Hematopoietic multipotent progenitor cell (in vitro differentiated cells): Measurements from ENCODE around the gene PCDH12. TPM values are rescaled to one million over a fixed set of nuclear protein-coding genes. Genes with fewer than 3 reads are reported as not detected.
"Not testable (repeated sequence)": the region's sequence is repeated elsewhere in the genome, so short reads cannot be mapped to it uniquely, and the experiment has no call there.

Experiments
- DNase-seq, 3 donors: peaks; one replicate each; pipeline ENCODE4 v3.0.0-alpha.2; 2011 to 2015; ENCODE audit warnings: low read depth in 2 of 3, low spot score in 2 of 3
- total RNA-seq: library from RNA; depleted of rRNA; stranded (reverse); fragments of >200 nt; gene quantifications from one replicate; pipeline ENCODE4 v1.2.3, GENCODE V29; 2012

The PCDH12 gene
- total RNA-seq, 1 donor: 0.54 TPM

DNA sequence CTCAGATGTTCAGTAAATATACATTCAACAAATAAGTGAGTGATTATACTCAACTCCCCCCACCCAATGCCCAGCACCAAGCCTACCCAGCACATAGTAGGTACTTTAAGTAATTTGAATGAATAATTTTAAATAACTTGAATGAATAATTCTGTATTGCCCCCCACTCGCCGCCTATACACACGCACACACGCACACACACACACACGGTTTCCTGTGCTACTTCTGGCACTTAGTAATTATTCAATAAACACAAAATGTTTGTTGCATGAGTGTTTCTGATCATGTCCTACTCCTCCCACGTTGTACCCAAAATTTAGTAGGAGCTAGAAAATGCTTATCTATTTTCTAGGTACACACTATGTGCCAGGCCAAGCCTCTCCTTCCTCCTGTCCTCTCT lies 16.2 kb downstream of the PCDH12 start:
- no peak for DNase-seq

DNA sequence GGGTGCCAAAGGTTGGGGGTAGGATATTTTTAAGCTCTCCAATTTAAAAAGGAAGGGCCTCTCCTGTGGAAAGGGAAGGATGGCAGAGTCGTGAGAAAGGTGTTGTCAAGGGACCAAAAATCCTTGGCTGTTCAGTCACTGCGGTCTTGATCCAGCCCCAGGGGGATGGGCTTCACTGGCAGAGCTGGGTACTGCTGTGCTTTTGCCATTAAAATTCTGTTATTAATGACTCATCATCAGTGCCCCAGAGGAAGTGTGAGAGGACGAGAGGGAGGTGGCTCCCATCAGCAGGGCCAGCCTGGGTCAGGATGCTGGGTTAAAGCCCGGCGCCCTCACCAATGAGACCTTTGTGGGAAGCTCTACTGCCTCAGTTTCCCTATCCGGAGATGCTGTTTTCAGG lies 16.7 kb downstream of the PCDH12 start:
- DNase-seq: peak in 1 of 3 donors; percentile 22

DNA sequence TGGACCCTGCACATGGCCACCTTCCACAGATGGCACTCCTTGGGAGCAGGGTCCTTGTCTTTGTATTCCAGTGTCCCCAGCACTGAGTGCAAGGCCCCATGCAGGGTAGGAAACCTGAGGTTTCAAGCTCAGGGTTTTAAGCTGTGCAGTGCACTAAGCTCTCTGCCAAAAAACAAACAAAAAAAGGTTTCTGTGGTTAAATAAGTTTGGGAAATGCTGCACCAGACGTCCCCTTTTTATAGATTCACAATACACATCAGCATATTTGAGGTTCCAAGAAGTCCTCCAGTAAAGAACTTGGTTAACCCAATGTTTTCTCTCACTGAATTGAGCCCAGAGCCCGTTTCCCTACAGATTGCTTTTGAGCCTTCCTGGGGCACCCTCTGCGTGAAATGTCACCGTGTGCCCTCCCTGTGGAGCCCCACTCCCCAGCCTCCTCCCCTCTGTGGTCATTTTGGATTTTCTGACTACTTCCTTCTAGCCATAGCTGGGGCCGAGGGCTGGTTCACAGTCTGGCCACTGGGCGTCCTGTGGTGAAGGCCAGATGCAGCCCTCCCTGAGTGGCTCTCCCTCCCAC lies 17.2 kb downstream of the PCDH12 start:
- DNase-seq: no peak

DNA sequence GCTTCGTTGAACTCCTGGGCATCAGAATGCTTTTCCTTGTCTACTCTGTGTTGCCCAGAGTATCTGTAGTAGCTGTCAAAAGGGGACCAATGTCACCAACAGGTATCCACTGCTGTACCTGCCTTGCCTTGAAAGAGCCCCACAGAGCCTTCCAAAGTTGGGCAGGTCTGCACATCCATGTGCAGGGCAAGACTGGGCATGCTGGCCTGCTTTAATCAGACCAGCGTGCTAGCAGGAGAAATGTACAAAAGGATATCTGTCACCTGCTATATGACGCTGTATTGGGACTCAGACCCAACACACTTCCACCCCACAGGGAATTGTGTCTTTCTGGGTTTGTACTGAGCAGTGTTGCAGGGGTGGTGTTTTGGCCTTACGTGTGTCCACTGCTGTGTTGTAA lies 22.5 kb downstream of the PCDH12 start:
- no peak for DNase-seq

DNA sequence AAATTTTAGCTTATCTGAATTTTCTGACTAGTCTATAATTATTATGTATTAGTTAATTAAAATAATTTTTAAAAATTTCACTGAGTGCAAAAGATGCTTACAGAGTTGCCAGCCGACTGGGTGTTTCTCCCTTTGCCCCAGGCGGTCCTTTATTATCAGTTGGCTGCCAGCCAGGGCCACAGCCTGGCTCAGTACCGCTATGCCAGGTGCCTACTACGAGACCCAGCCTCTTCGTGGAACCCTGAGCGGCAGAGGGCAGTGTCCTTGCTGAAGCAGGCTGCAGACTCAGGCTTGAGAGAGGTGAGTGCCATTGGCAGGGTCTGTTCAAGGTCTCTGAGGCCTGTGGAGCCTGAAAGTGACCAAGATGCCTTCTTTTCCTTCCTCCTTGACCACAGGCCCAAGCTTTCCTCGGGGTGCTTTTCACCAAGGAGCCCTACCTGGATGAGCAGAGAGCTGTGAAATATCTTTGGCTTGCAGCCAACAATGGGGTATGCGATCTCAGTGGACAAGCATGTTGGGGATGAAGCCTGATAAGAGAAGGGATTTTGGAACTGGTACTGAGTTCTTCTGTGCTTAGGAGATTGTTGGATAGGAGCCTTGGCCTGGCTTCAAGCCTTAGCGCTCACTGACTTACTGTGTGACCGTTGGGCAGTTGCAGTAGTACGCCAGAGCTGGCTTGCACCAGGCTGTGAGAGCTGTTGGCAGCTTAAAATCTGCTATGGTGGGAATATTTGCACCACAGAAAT lies 23.7 kb downstream of the PCDH12 start:
- DNase-seq: no peak

DNA sequence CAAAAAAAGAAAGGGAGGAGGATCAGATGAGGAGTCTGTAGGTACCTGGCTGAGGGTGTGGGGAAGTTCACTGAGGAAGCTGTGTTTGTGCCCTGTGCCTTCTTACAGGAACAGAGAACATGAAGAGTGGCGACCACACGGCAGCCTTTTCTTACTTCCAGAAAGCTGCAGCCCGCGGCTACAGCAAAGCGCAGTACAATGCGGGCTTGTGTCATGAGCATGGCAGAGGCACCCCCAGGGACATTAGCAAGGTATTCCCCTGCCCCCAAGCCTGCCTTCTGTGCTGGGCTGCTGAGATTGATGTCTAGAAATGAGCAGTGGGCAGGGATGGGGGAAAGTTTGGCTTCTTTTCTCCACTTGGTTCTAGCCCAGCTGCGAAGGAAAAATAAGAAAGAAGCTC lies 24.9 kb downstream of the PCDH12 start:
- DNase-seq: no peak

DNA sequence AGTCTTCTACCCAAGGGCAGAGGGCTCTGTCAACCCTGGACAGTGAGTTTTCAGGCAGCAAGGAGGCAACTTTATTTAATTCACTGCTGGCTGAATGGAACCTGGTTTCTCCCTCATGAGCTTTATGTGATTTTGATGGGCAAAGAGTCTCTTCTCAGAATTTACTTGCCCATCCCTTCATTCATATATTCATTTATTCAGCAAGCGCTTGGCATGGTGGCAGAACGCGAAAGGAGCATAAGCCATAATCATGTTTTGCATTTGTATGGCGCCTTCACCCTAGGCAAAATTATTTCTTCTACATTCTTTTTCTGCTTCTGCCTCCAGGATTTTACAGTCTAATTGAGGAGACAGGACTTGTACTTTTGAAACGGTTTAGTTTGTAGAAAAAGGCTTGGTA lies 26.3 kb downstream of the PCDH12 start:
- no peak for DNase-seq

DNA sequence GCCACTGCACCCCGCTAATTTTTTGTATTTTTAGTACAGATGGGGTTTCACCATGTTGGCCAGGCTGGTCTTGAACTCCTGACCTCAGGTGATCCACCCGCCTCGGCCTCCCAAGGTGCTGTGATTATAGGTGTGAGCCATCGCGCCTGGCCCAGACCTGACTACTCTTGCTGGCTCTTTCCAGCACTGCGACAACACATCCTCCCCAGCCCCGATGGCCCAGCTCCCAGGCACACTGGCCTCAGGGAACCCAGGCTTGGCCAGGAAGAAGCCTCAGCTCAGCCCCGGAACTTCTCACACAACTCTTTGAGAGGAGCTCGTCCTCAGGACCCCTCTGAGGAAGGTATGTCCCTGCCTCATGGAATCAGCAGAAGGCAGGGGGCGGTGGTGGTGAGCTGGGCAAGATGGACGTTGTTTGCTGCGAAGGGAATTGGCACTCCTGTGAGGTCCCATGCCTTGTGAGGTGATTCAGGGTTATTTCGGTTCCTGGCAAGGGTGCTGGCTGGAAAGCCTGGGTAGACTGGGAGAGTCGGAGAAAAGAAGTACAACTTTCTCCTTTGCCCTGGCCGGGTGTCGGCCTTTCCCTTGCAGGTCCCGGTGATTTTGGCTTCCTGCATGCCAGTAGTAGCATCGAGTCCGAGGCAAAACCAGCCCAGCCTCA lies 28.5 kb downstream of the PCDH12 start:
- no peak for DNase-seq

DNA sequence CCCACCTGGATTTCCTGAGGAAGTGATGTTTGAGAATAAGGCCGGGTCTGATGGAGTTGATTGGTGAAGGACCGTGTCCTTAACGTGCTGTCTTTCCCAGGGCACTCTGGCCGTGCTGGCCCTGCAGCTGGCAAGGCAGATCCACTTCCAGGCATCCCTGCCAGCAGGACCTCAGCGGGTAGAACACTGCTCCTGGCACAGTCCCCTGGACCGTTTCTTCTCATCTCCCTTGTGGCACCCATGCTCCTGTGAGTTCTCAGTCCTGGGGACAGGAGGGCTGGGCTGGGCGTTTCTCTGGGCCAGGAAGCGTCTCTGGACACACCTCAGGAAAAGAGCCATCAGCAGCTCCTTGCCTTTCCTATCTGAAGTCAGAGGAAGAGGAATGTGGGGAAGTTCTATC lies 30.0 kb downstream of the PCDH12 start:
- DNase-seq: no peak

DNA sequence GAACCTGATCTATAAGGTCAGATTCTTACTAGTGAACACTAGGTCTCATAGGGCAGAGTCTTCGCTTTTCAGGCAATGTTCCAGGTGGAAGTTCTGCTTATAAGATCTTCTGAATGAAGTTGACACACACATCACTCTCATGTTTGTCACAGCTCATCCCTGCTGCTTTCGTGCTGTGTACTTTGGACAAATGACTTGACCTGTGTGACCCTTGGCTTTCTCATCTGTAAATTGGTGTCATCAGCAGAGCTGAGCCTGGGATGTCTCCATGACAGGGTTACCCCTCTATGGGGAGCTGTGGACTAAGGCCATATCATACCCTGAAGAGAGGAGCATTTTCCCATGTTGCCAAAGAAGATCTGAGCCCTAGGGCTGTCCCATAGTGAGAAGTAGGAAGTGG lies 31.6 kb downstream of the PCDH12 start:
- DNase-seq: no peak

DNA sequence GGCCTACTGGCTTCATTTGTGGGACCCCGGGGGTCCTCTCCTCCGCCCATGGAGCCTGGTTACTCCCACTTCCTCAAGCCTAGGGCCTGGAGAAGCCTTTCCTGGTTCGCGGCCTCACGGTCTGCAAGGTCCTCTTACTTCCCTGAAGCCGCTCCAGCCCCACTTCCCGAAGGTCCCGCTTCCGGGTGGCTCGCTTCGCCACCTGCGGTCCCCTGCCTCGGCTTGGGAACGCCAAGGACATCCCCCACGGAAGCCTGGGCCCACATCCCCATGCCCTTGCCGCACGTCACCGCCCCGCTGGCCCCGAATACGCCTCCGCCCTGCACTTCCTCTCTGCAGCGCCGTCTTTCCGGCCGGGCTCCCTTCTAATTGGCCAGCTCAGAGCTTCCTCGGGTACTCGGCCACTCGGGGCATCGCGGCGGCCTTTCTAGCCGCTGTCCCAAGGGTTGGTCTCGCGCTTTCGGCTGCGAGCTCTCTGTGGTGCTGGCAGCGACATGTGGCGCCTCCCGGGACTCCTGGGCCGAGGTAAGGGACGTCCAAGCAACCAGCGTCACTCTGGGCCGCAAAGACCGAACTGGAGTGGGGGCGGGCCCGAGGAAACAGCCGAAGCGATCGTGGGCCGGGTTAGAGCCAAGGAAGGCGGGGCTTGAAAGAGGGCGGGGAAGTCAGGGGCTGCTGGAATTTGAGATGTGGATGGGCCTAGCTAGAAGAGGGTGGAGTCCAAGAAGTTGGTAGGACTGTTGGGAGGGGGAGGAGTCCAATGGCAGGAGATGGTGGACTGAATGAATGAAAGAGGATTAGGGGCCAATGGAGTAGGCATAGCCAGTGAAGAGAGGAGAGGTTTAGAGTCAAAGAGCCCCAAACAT lies 34.3 kb downstream of the PCDH12 start, which contains the start of gene DELE1:
TSS of gene DELE1 (plus strand) at position 424 of the 866 bp plus-strand sequence. CDS start at position 495, 71 bp downstream.
- peak; percentile 69 to 95 (median 92) for DNase-seq

DNA sequence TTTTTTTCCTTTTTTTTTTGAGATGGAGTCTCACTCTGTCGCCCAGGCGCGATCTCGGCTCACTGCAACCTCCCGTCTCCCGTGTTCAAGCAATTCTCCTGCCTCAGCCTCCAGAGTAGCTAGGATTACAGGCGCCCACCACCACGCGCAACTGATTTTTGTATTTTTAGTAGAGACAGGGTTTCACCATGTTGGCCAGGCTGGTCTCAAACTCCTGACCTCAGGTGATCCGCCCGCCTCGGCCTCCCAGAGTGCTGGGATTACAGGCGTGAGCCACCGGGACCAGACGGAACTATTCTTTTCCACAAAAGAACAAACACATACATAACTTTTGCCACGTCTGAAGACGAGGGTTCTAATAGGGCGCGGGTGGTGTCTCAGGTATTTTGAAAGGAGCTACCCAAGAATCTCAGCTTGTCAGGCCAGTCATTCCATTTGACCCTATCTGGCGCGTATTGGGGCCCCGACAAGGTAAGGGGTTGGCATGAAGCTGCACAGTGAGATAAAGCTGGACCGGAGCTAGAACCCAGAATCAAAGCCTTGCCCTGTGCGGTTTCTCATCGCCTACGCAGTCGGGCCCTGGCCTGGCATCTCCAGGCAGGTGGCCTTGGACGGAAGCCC lies 35.1 kb downstream of the PCDH12 start:
- DNase-seq: not testable (repeated sequence)

DNA sequence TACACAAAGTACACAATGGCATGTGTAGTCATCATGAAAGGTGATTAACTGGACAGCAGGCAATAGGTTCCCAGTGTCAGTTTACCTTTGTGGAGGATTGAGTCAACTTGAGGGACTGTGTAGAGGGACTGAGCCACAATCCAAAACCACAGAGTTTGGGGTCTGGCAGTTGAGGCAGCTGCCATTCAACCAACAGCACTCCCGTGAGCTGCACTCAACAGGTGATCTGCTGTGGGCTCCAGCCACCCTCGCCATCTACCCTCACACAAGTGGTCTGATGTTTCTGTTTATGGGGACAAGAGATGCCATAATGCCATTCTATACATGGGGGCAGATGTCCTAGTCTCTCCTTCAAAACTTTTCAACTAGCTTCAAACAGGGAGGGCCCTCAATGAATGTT lies 37.2 kb downstream of the PCDH12 start:
- no peak for DNase-seq

DNA sequence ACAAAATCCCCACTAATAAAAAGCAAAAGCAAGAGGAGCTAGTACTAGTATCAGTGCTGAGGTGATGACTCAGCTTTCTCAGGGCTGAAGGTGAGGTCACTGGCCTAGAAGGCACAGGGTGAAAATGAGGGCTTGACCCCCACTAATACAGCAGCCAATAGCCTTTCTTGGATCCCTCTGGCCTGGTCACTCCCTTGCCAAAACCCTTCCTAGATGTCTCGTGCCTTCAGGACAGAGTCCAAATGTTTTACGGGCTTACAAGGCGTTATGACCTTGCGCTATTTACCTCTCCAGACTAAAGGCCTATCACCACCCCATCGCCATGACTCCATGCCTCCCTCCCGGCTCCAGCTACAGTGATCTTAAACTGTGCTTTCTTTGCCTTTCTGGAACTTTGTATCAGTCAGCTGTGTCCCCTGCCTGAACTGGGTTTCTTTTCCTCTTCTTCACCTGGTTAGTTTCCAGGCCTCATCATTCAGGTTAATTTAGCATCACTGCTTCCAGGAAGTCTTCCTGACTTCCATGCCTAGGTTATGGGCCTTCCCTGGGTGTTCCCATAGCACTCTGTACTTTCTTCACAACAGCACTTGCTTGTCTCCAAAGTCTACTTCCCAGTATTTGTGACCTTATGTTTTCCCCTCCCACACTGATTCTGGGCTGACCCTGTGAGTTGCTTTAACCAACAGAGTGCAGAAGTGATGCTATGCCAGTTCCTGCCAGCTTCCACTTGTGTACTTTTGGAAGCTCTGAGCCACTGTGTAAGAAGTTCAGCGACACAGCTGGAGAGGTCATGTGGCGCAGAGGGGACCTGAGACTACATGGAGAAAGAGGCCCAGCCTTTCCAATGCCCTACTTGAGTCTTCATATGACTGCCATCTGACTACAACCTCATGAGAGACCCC lies 38.5 kb downstream of the PCDH12 start:
- DNase-seq: no peak

DNA sequence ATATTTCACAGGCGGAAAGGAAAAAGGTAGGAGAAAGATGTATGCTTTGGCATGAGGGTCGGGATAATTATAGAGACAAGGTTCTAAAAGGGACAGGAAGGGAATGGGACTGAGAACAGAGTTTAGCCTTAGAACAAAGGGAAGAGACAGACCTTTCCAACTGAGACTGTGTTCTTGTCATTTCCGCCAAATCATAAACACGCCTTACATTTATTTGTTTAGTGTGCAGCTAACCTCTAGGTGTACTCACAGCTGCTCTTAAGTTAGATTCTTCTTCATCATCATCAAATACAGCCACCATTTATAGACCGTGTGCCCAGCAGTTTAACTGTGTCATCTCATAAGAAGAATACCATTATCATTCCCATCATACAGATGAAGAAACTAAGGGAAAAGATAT lies 40.2 kb downstream of the PCDH12 start:
- no peak for DNase-seq

DNA sequence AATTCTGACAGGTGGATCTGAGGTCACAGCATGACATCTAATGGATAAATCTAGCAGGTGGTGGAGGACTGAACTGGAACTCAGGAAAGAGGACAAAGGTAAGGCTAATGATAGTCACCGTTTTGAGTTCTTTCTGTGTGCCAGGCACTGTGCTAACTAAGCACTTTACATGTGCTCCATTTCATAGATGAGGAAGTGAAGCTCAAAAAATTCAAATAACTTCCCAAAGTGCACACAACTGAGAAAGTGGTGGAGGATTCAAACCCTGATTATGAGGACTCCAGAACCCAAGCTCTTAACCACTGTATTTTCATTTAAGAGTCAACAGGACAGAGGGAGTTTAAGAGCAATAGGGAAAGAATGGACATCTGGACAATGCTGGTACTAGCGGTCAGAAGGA lies 41.5 kb downstream of the PCDH12 start:
- no peak for DNase-seq

DNA sequence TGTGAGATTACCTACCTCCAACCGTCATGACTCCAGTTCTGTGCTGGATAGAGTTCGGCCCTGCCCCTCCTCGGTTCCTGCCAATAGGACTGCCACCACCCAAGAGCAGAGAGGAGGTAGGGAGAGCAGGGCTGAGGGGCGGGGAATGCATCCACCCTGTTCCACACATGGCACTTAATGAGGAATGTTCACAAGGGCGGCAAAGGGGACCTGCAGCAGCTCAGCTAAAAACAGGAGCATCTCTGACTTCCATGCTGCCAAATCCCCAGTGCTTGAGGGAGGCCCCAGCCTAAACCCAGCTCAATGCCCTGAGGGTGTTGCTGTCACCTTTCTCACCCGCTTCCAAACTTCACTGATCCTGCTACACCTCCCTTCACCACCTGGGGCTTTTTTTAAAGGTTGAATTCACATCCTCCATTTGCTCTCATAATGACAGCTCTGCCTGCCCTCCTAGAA lies 42.1 kb downstream of the PCDH12 start:
- DNase-seq: no peak

DNA sequence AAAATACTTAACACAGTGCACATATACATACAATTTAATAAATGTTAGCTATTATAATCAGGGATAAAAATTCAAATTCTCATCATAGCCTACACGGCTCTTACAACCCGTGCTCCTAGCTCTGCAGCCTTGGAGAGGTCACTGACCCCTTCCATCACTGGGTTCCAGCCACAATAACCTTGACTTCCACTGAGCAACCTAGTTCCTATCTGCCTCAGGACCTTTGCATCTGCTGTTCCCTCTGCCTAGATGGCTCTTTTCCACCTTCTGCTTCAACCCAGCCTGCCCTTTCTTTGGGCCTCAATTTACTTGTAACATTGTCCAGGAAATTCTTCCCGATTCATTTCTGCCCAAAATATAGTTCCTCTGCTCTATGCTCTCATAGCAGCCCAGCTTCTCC lies 43.2 kb downstream of the PCDH12 start:
- DNase-seq: no peak

DNA sequence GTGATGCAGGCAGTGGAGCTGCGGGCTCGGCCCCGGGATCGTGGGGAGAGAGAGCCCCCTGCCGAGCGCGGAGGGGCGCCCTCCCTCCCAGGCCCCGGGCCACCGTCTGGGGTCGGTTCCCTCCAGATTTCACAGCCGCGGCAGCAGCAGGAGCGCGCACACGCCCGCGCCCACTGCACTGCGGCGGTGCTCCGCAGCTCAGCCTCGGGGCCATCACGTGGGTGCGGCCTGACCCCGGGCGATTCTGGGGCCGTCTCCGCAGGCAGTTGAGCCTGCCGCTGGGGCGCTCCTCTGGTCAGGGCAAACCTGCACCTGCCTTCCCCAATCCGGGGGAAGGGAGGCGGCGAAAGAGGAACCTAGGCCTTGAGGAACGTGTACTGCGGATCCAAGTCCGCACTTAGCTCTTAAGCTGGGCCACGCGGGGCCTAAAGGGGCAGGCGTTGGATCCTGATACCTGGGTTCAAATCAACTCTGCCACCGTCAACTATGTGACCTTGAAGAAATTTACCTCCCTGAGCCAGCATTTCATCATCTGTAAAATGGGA lies 43.7 kb downstream of the PCDH12 start:
- DNase-seq: peak in 2 of 3 donors; percentile 59 to 61
